SK-N-MC (cell line): Measurements from ENCODE around the gene CTBP2.
A peak's percentile ranks its signal among the peaks of the same experiment; 100 is the strongest.

Source experiments
- DNase-seq: peaks from one replicate; pipeline ENCODE4 v3.0.0-alpha.2; 2011; ENCODE audit warnings: low read depth, low spot score
- H3K27ac ChIP-seq: fragments of 200-600 bp; sonication (generic); 2 replicates; pipeline ENCODE4 v1.5.1; 2016; ENCODE audit warnings: mixed run types
- H3K36me3 ChIP-seq: fragments of 200-600 bp; sonication (generic); 2 replicates; pipeline ENCODE4 v1.6.1; 2017; ENCODE audit warnings: antibody characterized with exemption, low read length, mixed read lengths; ENCODE audit not compliant: insufficient read depth
- H3K4me3 ChIP-seq: fragments of 200-600 bp; sonication (generic); 2 replicates; pipeline ENCODE4 v1.5.1; 2016
- H3K9ac ChIP-seq: fragments of 200-600 bp; sonication (generic); 2 replicates; pipeline ENCODE4 v1.8.0; 2017; ENCODE audit warnings: mixed run types, mixed read lengths; ENCODE audit not compliant: insufficient read length
- H3K9me3 ChIP-seq: fragments of 200-600 bp; sonication (generic); 2 replicates; pipeline ENCODE4 v1.6.1; 2017; ENCODE audit warnings: low read depth, mild to moderate bottlenecking, antibody characterized with exemption, low read length, moderate library complexity, mixed read lengths
- EZH2 ChIP-seq: fragments of 200-600 bp; sonication (generic); IDR thresholded peaks from one replicate; pipeline ENCODE4 v1.6.1; 2017; ENCODE audit warnings: antibody characterized with exemption
- FOXP2 ChIP-seq: optimal IDR thresholded peaks from 2 replicates; pipeline ENCODE3; 2011; ENCODE audit warnings: mild to moderate bottlenecking, moderate library complexity; ENCODE audit not compliant: insufficient read depth; ENCODE audit errors: extremely low read length, control extremely low read depth
- POLR2AphosphoS5 ChIP-seq: IDR thresholded peaks from 2 replicates; pipeline ENCODE4 v1.6.1; 2012; ENCODE audit warnings: mild to moderate bottlenecking, low read depth, low read length, borderline replicate concordance

Gene CTBP2

DNA sequence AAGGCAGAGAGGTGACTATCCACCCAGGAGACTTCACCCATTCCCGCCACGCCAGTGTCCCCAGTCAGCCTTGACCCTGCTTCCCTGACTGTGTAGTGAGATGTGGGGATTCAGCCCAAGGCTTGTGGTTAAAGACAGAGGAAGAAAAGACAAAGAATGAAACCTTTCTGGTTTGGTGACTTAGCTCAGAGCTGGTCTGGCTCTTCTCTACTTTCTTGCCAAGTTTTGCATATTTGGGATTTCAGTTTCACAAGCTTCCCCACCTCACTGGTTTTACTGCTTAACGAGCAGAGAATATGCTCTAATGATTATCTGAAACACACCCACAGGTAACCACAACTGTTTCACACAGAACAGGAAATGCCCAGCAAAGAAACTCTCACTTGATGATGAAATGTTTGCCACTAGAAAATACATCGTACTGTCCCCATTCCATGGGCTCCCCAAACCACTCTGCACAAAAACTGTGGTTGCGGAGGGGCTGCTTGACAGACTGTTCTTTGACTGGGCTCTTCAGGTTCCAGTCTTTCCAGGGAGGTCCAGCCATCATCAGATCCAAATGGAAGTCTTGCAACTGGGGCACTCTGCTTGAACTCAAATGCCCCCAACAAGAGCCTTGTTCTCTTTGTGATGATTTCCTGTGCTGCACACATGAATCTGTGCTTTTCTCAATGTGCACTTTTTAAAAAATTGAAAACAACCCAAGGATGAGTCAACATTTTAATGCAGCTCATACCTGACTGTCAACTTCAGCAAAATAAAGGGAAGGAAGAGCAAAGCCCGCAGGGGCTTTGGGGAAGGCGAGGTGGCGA is 95.5 kb downstream of the CTBP2 start:
- Histone ChIP-seq H3K27ac (peak overlapping the region; percentile 81), H3K36me3 (no peaks in the 10 kb centered on the region), H3K9ac (no peak overlapping the region), H3K4me3 (peak overlapping the region; percentile 42; the same call in 1 of the 2 replicates), H3K9me3 (no peaks in the 10 kb centered on the region)
- no peak for DNase-seq
- no peak for TF ChIP-seq POLR2AphosphoS5
- TF ChIP-seq FOXP2, result no peak
- no peak for TF ChIP-seq EZH2

DNA sequence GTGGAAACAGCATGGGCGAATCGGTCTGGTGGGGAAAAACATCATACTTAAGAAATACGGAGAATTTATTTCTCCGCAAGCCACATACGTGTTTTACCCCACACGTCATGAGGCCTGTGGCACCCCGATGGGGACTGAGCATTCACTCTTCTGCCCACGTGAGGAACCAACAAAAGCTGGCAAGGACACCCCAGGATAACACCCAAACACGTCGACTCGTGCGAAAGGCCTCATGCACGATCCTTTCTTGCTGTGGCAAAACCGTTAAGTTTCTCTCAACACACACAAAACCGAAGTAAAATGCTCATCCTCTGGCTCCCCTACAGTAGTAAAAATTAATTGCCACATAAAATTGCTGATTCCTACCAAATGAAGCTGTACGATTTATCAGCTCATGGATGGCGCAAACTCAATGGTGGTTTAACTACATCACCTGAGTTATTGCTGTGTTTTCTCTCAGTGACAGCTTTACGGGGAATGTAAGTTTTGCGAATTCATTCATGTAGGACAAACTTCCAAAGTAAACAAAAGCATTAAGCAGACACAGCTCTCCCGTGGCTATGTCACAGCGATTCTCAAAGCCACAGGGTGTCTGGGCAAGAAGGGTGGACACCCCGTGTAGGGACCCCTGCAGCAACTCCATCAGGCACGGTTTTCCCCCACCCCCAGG is 97.0 kb downstream of the CTBP2 start:
- no peak for DNase-seq
- no peak overlapping the region for H3K4me3 ChIP-seq
- TF ChIP-seq FOXP2 (no peak), POLR2AphosphoS5 (no peak), EZH2 (no peak)
- peak overlapping the region; percentile 54 for H3K27ac ChIP-seq
- no peak overlapping the region for H3K9ac ChIP-seq
- no peaks in the 10 kb centered on the region for H3K36me3 ChIP-seq
- H3K9me3 ChIP-seq, result no peaks in the 10 kb centered on the region

DNA sequence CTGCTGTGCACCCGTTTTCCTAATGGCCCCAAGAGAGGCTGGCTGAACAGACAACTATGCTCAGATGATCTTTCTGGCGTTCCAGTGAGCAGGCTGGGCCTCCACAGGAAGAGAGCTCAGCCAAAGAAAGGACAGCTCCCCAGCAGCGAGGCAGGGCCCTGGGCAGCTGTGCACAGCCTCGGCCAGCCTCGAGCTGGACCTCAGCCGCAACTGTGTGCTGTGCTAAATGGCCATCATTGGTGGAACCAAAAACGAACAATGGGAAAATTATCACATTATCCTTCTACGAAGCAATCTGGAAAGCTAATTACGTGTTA is 97.5 kb downstream of the CTBP2 start:
- TF ChIP-seq FOXP2 (no peak), POLR2AphosphoS5 (no peak), EZH2 (no peak)
- no peak overlapping the region for H3K4me3 ChIP-seq
- no peak overlapping the region for H3K9ac ChIP-seq
- H3K9me3 ChIP-seq, result no peaks in the 10 kb centered on the region
- H3K36me3 ChIP-seq, result no peaks in the 10 kb centered on the region
- H3K27ac ChIP-seq, result peak overlapping the region; percentile 54; the same call in 1 of the 2 replicates
- no peak for DNase-seq

DNA sequence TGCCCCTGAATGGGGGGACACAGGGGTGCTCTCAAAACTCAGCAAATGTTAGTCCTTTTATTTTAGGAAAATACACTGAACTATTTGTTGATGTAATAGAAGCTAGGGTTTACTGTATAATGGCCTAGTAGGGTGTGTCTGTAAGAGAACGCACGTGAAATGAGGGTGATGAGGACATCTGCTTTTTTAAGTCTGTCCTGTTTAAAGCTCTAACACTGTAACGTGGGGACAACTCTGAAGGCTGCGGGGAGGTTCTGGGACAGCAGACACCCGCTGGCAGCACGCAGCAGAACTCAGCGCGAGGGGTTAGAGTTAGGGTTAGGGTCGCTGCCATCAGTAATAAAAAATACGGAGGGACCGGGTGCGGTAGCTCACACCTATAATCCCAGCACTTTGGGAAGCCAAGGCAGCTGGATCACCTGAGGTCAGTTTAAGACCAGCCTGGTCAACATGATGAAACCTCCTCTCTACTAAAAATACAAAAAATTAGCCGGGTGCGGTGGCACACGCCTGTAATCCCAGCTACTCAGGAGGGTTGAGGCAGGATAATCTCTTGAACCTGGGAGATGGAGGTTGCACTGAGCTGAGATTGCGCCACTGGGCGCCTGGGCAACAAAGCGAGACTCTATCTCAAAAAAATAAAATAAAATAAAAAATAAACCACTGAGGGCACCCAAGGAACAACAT is 98.0 kb downstream of the CTBP2 start:
- Histone ChIP-seq H3K9me3 (no peaks in the 10 kb centered on the region), H3K27ac (no peak overlapping the region), H3K9ac (no peak overlapping the region), H3K4me3 (no peak overlapping the region), H3K36me3 (no peaks in the 10 kb centered on the region)
- no peak for DNase-seq
- TF ChIP-seq EZH2 (no peak), POLR2AphosphoS5 (no peak), FOXP2 (no peak)

DNA sequence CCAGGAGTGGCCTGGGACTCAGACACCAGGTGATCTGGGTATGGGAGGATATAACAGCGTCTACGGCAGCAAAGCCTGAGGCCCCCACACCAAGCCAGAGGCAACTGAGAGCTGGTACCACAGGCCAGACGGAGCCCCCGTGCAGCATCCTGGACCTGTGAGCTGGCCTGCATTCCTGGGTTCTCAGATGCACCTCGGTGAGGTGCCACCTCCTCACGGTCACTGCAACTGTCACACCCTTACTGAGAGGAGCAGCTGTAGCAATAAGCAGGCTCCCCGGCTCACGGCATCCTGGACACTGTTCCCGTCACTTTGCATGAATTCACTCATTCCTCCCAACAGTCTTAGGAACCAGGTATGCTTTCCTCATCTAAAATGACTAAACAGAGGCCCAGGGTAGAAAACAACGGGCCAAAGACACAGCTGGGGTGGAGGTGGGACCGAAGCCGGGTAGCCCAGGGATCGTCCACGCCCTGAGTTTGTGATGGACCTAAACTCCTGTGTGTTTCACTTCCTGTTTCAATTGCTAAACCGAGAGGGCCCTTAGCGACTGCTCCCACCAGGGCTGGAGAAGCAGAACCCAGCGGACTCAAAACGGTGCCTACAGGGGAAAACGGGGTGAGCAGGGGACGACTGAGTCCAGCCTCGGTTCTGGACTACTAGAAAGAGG is 98.7 kb downstream of the CTBP2 start:
- H3K9ac ChIP-seq, result no peak overlapping the region
- H3K36me3 ChIP-seq, result no peaks in the 10 kb centered on the region
- DNase-seq, result no peak

DNA sequence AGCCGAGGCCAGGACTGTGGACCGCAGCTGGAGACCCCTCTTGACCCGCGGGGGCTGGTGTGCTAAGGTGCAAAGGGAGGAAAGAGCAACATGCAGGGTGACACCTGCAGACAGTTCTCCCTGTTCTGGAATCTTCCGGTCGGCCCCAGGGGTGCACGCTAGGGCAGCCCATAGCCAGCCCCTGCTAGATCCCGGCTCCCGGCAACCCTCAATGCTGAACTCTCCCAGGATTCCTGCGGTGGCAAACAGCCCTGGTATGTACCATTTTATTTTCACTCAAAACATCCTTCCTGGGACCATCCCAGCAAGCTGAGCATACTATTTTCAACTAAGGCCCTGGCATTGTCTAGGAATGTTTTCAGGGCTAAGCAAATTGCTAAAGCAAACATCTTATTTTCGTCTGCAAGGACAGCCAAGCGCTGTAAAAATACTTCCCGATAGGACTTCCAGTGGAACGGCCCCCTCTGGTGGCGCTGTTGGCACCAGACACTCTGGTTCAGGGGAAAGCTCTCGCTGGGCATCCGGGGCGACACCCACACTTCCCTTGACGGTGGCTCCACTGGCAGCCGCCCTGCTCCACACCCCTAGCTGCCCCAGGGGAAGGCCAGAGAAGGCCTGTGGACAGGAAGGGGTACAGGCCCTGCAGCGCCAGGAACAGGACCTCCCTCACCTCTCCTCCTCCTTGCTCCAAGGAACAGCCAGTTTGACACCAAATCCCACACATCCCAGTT is 99.4 kb downstream of the CTBP2 start:
- Histone ChIP-seq H3K9ac (no peak overlapping the region), H3K36me3 (no peaks in the 10 kb centered on the region), H3K4me3 (no peak overlapping the region), H3K9me3 (no peaks in the 10 kb centered on the region), H3K27ac (no peak overlapping the region)
- no peak for TF ChIP-seq FOXP2
- TF ChIP-seq POLR2AphosphoS5, result no peak
- TF ChIP-seq EZH2, result no peak
- no peak for DNase-seq

More for the DNA sequence above, 98.7 kb downstream of the CTBP2 start:
- H3K27ac ChIP-seq, result no peak overlapping the region
- TF ChIP-seq EZH2, result no peak
- H3K4me3 ChIP-seq, result no peak overlapping the region
- H3K9me3 ChIP-seq, result no peaks in the 10 kb centered on the region

DNA sequence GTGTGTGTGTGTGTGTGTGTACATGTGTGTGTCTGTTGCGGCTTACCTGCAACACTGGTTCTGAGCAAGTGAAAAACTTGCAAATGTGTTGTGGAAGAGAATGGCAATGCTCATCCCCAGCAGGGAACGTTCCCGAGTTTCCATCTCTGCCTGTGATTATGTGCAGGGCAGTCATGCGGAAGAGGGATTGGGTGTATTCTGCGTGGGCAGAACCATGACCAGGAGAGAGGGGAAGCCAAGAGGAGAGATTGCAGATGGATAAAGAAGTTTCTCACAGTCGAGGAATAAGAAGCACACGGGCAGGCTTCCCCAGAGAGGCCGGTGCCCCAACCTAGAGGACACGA is 99.9 kb downstream of the CTBP2 start:
- Histone ChIP-seq H3K36me3 (no peaks in the 10 kb centered on the region), H3K4me3 (no peak overlapping the region), H3K9ac (no peak overlapping the region), H3K9me3 (no peaks in the 10 kb centered on the region), H3K27ac (no peak overlapping the region)
- no peak for DNase-seq
- TF ChIP-seq EZH2 (no peak), FOXP2 (no peak), POLR2AphosphoS5 (no peak)
